ENCODE results near the gene RAPGEF6. TPM values are rescaled to one million over a fixed set of nuclear protein-coding genes. Genes with fewer than 3 reads are reported as not detected.
A peak's percentile ranks its signal among the peaks of the same experiment; 100 is the strongest.
"Not testable (repeated sequence)": the region's sequence is repeated elsewhere in the genome, so short reads cannot be mapped to it uniquely, and the experiment has no call there.

The RAPGEF6 gene
- polyA plus RNA-seq (2013, experiment 1 of 2): 10.0 TPM
- 8.3 TPM for polyA plus RNA-seq (2013, experiment 2 of 2)

GRCh38 chr5:131634996-131635683, at the start of gene RAPGEF6:
TSS of gene RAPGEF6 (minus strand) at chr5:131635229. CDS start at chr5:131635030, 199 bp downstream.
- no peaks in the 10 kb centered on the region for H3K9me3 ChIP-seq (ENCODE audit: control insufficient read depth, low read length)
- H3K4me1 ChIP-seq (ENCODE audit: control insufficient read depth, insufficient read depth, low read length, poor library complexity, severe bottlenecking): peaks cover 11% of the 10 kb centered on the region
- peak within 1 kb of the TSS; percentile 86 for H3K4me3 ChIP-seq (ENCODE audit: extremely low read depth, insufficient read depth, low read length, poor library complexity, severe bottlenecking)
- peak within 1 kb of the TSS; percentile 98 for H3K27ac ChIP-seq (ENCODE audit: low read depth, low read length, severe bottlenecking)
- H3K36me3 ChIP-seq (ENCODE audit: control insufficient read depth, insufficient read depth, low read length): no peaks in the 10 kb centered on the region
- 0% methylated on average over 44 to 50 of the region's 55 CpGs for WGBS, 2 experiments (ENCODE audit: insufficient coverage in 2 of 2)

- Histone ChIP-seq H3K27ac (ENCODE audit: low read depth, low read length, severe bottlenecking) (no peak overlapping the region), H3K36me3 (ENCODE audit: control insufficient read depth, insufficient read depth, low read length) (peaks cover 8% of the 10 kb centered on the region), H3K4me3 (ENCODE audit: extremely low read depth, insufficient read depth, low read length, poor library complexity, severe bottlenecking) (no peak overlapping the region), H3K4me1 (ENCODE audit: control insufficient read depth, insufficient read depth, low read length, poor library complexity, severe bottlenecking) (peaks cover 8% of the 10 kb centered on the region), H3K9me3 (ENCODE audit: control insufficient read depth, low read length) (no peaks in the 10 kb centered on the region)
Observed at GRCh38 chr5:131684595-131684994, 49.6 kb upstream of the RAPGEF6 start.

- Histone ChIP-seq H3K36me3 (ENCODE audit: control insufficient read depth, insufficient read depth, low read length) (peaks cover 8% of the 10 kb centered on the region), H3K4me3 (ENCODE audit: extremely low read depth, insufficient read depth, low read length, poor library complexity, severe bottlenecking) (no peak overlapping the region), H3K27ac (ENCODE audit: low read depth, low read length, severe bottlenecking) (no peak overlapping the region), H3K9me3 (ENCODE audit: control insufficient read depth, low read length) (no peaks in the 10 kb centered on the region), H3K4me1 (ENCODE audit: control insufficient read depth, insufficient read depth, low read length, poor library complexity, severe bottlenecking) (peaks cover 8% of the 10 kb centered on the region)
- WGBS, 2 experiments (ENCODE audit: insufficient coverage in 2 of 2): no CpG with 5 or more reads among the region's 1 CpG
Observed at GRCh38 chr5:131684051-131684450, 49.0 kb upstream of the RAPGEF6 start.

GRCh38 chr5:131682826-131683225, 47.8 kb upstream of the RAPGEF6 start:
- Histone ChIP-seq H3K36me3 (ENCODE audit: control insufficient read depth, insufficient read depth, low read length) (peaks cover 12% of the 10 kb centered on the region), H3K4me1 (ENCODE audit: control insufficient read depth, insufficient read depth, low read length, poor library complexity, severe bottlenecking) (peaks cover 4% of the 10 kb centered on the region), H3K9me3 (ENCODE audit: control insufficient read depth, low read length) (no peaks in the 10 kb centered on the region), H3K4me3 (ENCODE audit: extremely low read depth, insufficient read depth, low read length, poor library complexity, severe bottlenecking) (no peak overlapping the region), H3K27ac (ENCODE audit: low read depth, low read length, severe bottlenecking) (no peak overlapping the region)
- WGBS, 2 experiments (ENCODE audit: insufficient coverage in 2 of 2): 100% methylated on average over 1 of the region's 2 CpGs; no CpG with 5 or more reads in 1 of the 2 experiments

- Histone ChIP-seq H3K4me3 (ENCODE audit: extremely low read depth, insufficient read depth, low read length, poor library complexity, severe bottlenecking) (no peak overlapping the region), H3K9me3 (ENCODE audit: control insufficient read depth, low read length) (no peaks in the 10 kb centered on the region), H3K36me3 (ENCODE audit: control insufficient read depth, insufficient read depth, low read length) (peaks cover 15% of the 10 kb centered on the region), H3K4me1 (ENCODE audit: control insufficient read depth, insufficient read depth, low read length, poor library complexity, severe bottlenecking) (no peaks in the 10 kb centered on the region), H3K27ac (ENCODE audit: low read depth, low read length, severe bottlenecking) (no peak overlapping the region)
- WGBS, 2 experiments (ENCODE audit: insufficient coverage in 2 of 2): 85 to 100% methylated on average over 3 of the region's 5 CpGs
Observed at GRCh38 chr5:131682175-131682574, 47.1 kb upstream of the RAPGEF6 start.

GRCh38 chr5:131679911-131680310, 44.9 kb upstream of the RAPGEF6 start:
- no peaks in the 10 kb centered on the region for H3K4me1 ChIP-seq (ENCODE audit: control insufficient read depth, insufficient read depth, low read length, poor library complexity, severe bottlenecking)
- no peak overlapping the region for H3K4me3 ChIP-seq (ENCODE audit: extremely low read depth, insufficient read depth, low read length, poor library complexity, severe bottlenecking)
- no peaks in the 10 kb centered on the region for H3K9me3 ChIP-seq (ENCODE audit: control insufficient read depth, low read length)
- H3K27ac ChIP-seq (ENCODE audit: low read depth, low read length, severe bottlenecking): no peak overlapping the region
- no CpG with 5 or more reads among the region's 1 CpG for WGBS, 2 experiments (ENCODE audit: insufficient coverage in 2 of 2)
- H3K36me3 ChIP-seq (ENCODE audit: control insufficient read depth, insufficient read depth, low read length): peaks cover 19% of the 10 kb centered on the region

- H3K27ac ChIP-seq (ENCODE audit: low read depth, low read length, severe bottlenecking); H3K4me1 ChIP-seq (ENCODE audit: control insufficient read depth, insufficient read depth, low read length, poor library complexity, severe bottlenecking); H3K4me3 ChIP-seq (ENCODE audit: extremely low read depth, insufficient read depth, low read length, poor library complexity, severe bottlenecking); H3K9me3 ChIP-seq (ENCODE audit: control insufficient read depth, low read length): not testable (repeated sequence)
- WGBS, 2 experiments (ENCODE audit: insufficient coverage in 2 of 2): 85 to 96% methylated on average over 2 to 3 of the region's 10 CpGs
- H3K36me3 ChIP-seq (ENCODE audit: control insufficient read depth, insufficient read depth, low read length): peaks cover 29% of the 10 kb centered on the region
Observed at GRCh38 chr5:131678273-131678672, 43.2 kb upstream of the RAPGEF6 start.

GRCh38 chr5:131677115-131677514, 42.1 kb upstream of the RAPGEF6 start:
- no peaks in the 10 kb centered on the region for H3K9me3 ChIP-seq (ENCODE audit: control insufficient read depth, low read length)
- no peak overlapping the region for H3K4me3 ChIP-seq (ENCODE audit: extremely low read depth, insufficient read depth, low read length, poor library complexity, severe bottlenecking)
- peaks cover 32% of the 10 kb centered on the region for H3K36me3 ChIP-seq (ENCODE audit: control insufficient read depth, insufficient read depth, low read length)
- peaks cover 4% of the 10 kb centered on the region for H3K4me1 ChIP-seq (ENCODE audit: control insufficient read depth, insufficient read depth, low read length, poor library complexity, severe bottlenecking)
- 70 to 87% methylated on average over 2 of the region's 3 CpGs for WGBS, 2 experiments (ENCODE audit: insufficient coverage in 2 of 2)
- no peak overlapping the region for H3K27ac ChIP-seq (ENCODE audit: low read depth, low read length, severe bottlenecking)

GRCh38 chr5:131672776-131673175, 37.7 kb upstream of the RAPGEF6 start:
- Histone ChIP-seq H3K9me3 (ENCODE audit: control insufficient read depth, low read length) (no peaks in the 10 kb centered on the region), H3K27ac (ENCODE audit: low read depth, low read length, severe bottlenecking) (peak overlapping the region; percentile 70), H3K4me1 (ENCODE audit: control insufficient read depth, insufficient read depth, low read length, poor library complexity, severe bottlenecking) (peaks cover 6% of the 10 kb centered on the region), H3K36me3 (ENCODE audit: control insufficient read depth, insufficient read depth, low read length) (peaks cover 49% of the 10 kb centered on the region), H3K4me3 (ENCODE audit: extremely low read depth, insufficient read depth, low read length, poor library complexity, severe bottlenecking) (no peak overlapping the region)
- 92% methylated on average over 4 of the region's 6 CpGs; no CpG with 5 or more reads in 1 of the 2 experiments for WGBS, 2 experiments (ENCODE audit: insufficient coverage in 2 of 2)

GRCh38 chr5:131671994-131672655, 37.1 kb upstream of the RAPGEF6 start:
- H3K4me3 ChIP-seq (ENCODE audit: extremely low read depth, insufficient read depth, low read length, poor library complexity, severe bottlenecking): no peak overlapping the region
- no peaks in the 10 kb centered on the region for H3K9me3 ChIP-seq (ENCODE audit: control insufficient read depth, low read length)
- 78 to 88% methylated on average over 1 to 2 of the region's 2 CpGs for WGBS, 2 experiments (ENCODE audit: insufficient coverage in 2 of 2)
- H3K36me3 ChIP-seq (ENCODE audit: control insufficient read depth, insufficient read depth, low read length): peaks cover 46% of the 10 kb centered on the region
- H3K4me1 ChIP-seq (ENCODE audit: control insufficient read depth, insufficient read depth, low read length, poor library complexity, severe bottlenecking): peaks cover 6% of the 10 kb centered on the region
- H3K27ac ChIP-seq (ENCODE audit: low read depth, low read length, severe bottlenecking): peak overlapping the region; percentile 70

GRCh38 chr5:131671409-131671808, 36.4 kb upstream of the RAPGEF6 start:
- peaks cover 41% of the 10 kb centered on the region for H3K36me3 ChIP-seq (ENCODE audit: control insufficient read depth, insufficient read depth, low read length)
- peaks cover 6% of the 10 kb centered on the region for H3K4me1 ChIP-seq (ENCODE audit: control insufficient read depth, insufficient read depth, low read length, poor library complexity, severe bottlenecking)

More at GRCh38 chr5:131671409-131671808, 36.4 kb upstream of the RAPGEF6 start:
- Histone ChIP-seq H3K9me3 (ENCODE audit: control insufficient read depth, low read length) (no peaks in the 10 kb centered on the region), H3K27ac (ENCODE audit: low read depth, low read length, severe bottlenecking) (no peak overlapping the region), H3K4me3 (ENCODE audit: extremely low read depth, insufficient read depth, low read length, poor library complexity, severe bottlenecking) (no peak overlapping the region)

Data from mesodermal cell (in vitro differentiated cells).